Measurements from ENCODE around the gene SCNN1A. TPM values are rescaled to one million over a fixed set of nuclear protein-coding genes. Genes with fewer than 3 reads are reported as not detected.

SCNN1A gene
- total RNA-seq, 4 donors from 2014 or later, result 74.2 to 143 (median 93.7) TPM

DNA sequence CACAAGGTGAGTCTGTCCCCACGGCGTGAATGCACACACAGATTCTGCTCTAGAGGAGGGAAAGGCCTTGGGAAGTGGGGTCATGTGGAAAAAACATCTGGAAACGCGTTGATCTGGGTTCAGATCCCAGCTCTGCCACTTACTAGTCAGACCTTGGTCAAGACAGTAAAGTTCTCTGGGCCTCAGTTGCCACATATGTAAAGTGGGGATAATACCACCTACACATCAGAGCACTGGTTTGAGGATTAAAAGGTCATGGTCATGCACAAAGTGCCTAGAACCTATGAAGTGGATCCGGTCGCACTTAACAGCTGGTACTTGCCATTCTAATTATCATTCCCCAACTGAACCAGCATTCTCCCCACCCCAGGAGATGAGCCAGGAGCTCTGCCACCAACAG is 60.2 kb downstream of the SCNN1A start:
- TF ChIP-seq POLR2A (IDR thresholded peaks at IDR 0.05) (no peak), EP300 (IDR thresholded peaks at IDR 0.05) (no peak), POLR2AphosphoS5 (IDR thresholded peaks at IDR 0.05) (no peak)
- TF ChIP-seq, protein P1, sequence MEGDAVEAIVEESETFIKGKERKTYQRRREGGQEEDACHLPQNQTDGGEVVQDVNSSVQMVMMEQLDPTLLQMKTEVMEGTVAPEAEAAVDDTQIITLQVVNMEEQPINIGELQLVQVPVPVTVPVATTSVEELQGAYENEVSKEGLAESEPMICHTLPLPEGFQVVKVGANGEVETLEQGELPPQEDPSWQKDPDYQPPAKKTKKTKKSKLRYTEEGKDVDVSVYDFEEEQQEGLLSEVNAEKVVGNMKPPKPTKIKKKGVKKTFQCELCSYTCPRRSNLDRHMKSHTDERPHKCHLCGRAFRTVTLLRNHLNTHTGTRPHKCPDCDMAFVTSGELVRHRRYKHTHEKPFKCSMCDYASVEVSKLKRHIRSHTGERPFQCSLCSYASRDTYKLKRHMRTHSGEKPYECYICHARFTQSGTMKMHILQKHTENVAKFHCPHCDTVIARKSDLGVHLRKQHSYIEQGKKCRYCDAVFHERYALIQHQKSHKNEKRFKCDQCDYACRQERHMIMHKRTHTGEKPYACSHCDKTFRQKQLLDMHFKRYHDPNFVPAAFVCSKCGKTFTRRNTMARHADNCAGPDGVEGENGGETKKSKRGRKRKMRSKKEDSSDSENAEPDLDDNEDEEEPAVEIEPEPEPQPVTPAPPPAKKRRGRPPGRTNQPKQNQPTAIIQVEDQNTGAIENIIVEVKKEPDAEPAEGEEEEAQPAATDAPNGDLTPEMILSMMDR (IDR thresholded peaks at IDR 0.05), result no peak
- no peaks in the 10 kb centered on the region for H3K27me3 ChIP-seq
- no peak for DNase-seq (ENCODE audit: low spot score in 2 of 2)
- peaks cover 44% of the 10 kb centered on the region for H3K4me1 ChIP-seq
- H3K4me3 ChIP-seq, result no peak overlapping the region
- WGBS, result 96% methylated on average over 6 of the region's 6 CpGs
- H3K27ac ChIP-seq, result no peak overlapping the region
- peaks cover 5% of the 10 kb centered on the region for H3K36me3 ChIP-seq
- no peaks in the 10 kb centered on the region for H3K9me3 ChIP-seq

DNA sequence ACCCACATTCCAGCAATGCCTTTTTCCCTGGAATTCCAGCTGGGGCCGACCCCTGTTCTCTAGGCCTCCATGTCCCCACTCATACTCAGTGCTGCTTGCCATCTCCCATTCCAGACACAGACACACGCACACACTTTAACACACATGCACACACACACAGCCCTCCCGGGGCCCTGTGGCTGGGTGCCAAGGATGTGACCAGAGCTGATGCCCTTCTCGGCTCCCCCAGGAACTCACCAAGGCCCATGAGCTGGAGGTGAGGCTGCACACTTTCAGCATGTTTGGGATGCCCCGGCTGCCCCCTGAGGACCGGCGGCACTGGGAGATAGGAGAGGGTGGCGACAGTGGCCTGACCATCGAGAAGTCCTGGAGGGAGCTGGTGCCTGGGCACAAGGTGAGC is 60.6 kb downstream of the SCNN1A start:
- H3K27ac ChIP-seq, result no peak overlapping the region
- 85% methylated on average over 9 of the region's 9 CpGs for WGBS
- TF ChIP-seq POLR2AphosphoS5 (IDR thresholded peaks at IDR 0.05), result no peak
- no peak for TF ChIP-seq POLR2A (IDR thresholded peaks at IDR 0.05)
- TF ChIP-seq, protein P1 (IDR thresholded peaks at IDR 0.05), result no peak
- no peak for TF ChIP-seq EP300 (IDR thresholded peaks at IDR 0.05)

DNA sequence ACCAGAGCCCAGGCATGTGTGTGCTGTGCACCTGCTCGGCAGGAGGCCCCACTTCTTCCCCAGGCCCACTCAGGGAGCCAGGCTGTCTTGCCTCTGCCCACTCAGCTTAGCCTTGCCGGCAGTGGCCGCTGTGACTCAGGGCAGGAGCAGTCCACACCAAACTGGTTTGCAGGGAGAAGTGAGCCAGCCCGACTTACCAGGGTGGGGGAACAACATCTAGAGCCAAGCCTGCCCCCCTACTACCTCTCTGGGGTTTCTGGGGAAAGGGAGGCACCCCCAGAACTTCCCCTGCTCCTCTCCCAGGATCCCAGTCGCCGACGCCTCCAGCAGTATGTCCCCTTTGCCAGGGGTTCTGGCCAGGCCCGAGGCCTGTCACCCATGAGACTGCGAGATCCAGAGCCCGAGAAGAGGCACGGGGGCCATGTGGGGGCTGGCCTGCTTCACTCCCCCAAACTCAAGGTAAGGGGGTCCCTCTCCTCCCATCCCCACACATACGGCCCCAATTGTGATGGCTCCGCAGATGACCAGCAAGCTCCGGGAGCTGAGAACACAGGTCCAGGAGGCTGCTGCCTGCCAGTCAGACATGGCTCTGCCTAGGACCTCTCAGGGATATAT is 61.9 kb downstream of the SCNN1A start:
- TF ChIP-seq EP300 (IDR thresholded peaks at IDR 0.05), result no peak
- peaks cover 2% of the 10 kb centered on the region for H3K36me3 ChIP-seq
- no peak for DNase-seq (ENCODE audit: low spot score in 2 of 2)
- peak overlapping the region; percentile 80 for H3K27ac ChIP-seq
- H3K27me3 ChIP-seq, result no peaks in the 10 kb centered on the region
- no peak overlapping the region for H3K4me3 ChIP-seq
- H3K4me1 ChIP-seq, result peaks cover 51% of the 10 kb centered on the region
- no peaks in the 10 kb centered on the region for H3K9me3 ChIP-seq
- WGBS, result 100% methylated on average over 7 of the region's 14 CpGs

More for the DNA sequence above, 60.6 kb downstream of the SCNN1A start:
- H3K4me3 ChIP-seq, result no peak overlapping the region
- peaks cover 47% of the 10 kb centered on the region for H3K4me1 ChIP-seq
- H3K27me3 ChIP-seq, result no peaks in the 10 kb centered on the region
- H3K36me3 ChIP-seq, result peaks cover 5% of the 10 kb centered on the region
- no peaks in the 10 kb centered on the region for H3K9me3 ChIP-seq
- DNase-seq (ENCODE audit: low spot score in 2 of 2), result no peak

DNA sequence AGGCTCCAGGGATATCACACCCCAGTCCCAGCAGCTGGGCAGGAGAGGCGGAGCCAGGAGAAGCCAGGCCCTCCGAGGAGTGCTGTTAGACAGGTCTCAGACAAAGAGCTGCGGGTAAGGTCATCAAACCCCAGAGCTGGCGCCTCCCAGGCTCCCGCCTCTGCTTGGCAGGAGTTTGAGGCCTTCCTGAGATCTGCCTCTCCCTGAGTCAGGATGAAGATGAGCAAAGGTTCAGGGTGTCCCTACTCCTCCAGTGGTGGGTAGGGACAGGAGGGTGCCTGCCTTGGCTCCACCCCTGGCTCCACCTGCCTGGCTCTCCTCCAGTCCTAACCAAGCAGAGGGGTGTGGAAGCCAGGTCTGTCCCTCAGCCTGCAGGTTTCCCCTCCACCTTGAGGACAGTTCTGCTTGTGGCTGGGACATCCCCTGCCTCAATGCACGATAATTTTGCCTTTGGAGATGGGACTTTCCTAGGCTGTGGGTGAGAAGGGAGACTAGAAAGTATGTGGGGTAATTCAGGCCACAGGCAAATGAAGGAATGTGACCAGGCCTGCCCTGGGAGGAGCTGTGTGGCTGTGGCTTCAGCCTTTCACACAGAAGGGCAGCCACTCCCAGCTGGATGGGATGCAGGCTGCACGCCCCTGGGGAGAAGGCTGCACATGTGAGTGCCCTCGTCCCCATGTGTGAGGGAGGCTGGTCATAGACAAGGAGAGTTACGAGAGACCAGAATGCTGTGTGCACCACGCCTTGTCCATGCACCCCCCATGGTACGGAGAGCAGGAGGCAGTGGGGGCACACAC is 62.6 kb downstream of the SCNN1A start:
- Histone ChIP-seq H3K27me3 (no peaks in the 10 kb centered on the region), H3K36me3 (no peaks in the 10 kb centered on the region), H3K4me1 (peaks cover 58% of the 10 kb centered on the region), H3K27ac (peak overlapping the region; percentile 80), H3K4me3 (no peak overlapping the region), H3K9me3 (no peaks in the 10 kb centered on the region)
- TF ChIP-seq, protein P1 (IDR thresholded peaks at IDR 0.05), result no peak
- peak; percentile 28 to 59 (median 59) for TF ChIP-seq POLR2AphosphoS5 (IDR thresholded peaks at IDR 0.05)
- 40% methylated on average over 7 of the region's 11 CpGs for WGBS
- DNase-seq (ENCODE audit: low spot score in 2 of 2), result peak in 1 of 2 donors; percentile 75

DNA sequence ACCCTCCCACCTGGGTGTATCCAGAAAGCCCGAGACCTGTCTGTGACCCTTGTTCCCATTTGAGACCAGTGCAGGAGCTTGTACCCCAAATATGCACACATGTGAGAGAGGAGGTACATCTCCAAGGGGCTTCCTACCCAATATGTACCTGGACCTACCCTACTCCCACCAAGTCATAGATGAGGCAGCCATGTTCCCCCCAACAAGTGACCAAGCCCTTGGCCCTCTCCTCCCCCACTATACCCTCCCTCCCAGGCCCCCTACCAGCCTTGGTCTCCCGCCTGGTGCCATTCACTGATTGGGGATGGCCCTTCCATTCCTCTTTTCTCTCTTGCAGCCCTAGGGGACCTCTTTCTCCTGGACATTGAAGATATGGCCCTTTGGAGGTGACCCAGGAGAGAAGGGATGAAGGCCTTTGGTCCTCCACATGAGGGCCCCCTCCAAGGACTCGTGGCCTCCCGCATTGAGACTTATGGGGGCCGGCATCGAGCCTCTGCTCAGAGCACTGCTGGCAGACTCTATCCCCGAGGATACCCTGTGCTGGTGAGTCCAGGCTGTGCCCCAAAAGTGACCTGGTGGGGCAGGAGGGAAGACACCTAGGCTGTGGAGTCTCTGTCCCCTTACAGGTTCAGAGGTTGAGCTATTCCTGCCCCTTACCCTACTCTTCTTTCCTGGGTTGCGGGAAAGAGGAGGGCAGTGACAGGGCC is 63.4 kb downstream of the SCNN1A start:
- no peaks in the 10 kb centered on the region for H3K27me3 ChIP-seq
- H3K36me3 ChIP-seq, result no peaks in the 10 kb centered on the region
- DNase-seq (ENCODE audit: low spot score in 2 of 2), result no peak
- H3K4me1 ChIP-seq, result peaks cover 61% of the 10 kb centered on the region
- H3K27ac ChIP-seq, result peak overlapping the region; percentile 80
- H3K9me3 ChIP-seq, result no peaks in the 10 kb centered on the region
- WGBS, result 82% methylated on average over 3 of the region's 8 CpGs
- no peak overlapping the region for H3K4me3 ChIP-seq
- TF ChIP-seq EP300 (IDR thresholded peaks at IDR 0.05), result no peak

Measured in suprapubic skin (tissue), 4 donors.